Measurements from ENCODE around the gene SFXN3. TPM values are rescaled to one million over a fixed set of nuclear protein-coding genes. Genes with fewer than 3 reads are reported as not detected.

The SFXN3 gene, protein sequence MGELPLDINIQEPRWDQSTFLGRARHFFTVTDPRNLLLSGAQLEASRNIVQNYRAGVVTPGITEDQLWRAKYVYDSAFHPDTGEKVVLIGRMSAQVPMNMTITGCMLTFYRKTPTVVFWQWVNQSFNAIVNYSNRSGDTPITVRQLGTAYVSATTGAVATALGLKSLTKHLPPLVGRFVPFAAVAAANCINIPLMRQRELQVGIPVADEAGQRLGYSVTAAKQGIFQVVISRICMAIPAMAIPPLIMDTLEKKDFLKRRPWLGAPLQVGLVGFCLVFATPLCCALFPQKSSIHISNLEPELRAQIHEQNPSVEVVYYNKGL
- 14.8 to 17.4 TPM (median 17.1 TPM) in 3 replicates for total RNA-seq

DNA sequence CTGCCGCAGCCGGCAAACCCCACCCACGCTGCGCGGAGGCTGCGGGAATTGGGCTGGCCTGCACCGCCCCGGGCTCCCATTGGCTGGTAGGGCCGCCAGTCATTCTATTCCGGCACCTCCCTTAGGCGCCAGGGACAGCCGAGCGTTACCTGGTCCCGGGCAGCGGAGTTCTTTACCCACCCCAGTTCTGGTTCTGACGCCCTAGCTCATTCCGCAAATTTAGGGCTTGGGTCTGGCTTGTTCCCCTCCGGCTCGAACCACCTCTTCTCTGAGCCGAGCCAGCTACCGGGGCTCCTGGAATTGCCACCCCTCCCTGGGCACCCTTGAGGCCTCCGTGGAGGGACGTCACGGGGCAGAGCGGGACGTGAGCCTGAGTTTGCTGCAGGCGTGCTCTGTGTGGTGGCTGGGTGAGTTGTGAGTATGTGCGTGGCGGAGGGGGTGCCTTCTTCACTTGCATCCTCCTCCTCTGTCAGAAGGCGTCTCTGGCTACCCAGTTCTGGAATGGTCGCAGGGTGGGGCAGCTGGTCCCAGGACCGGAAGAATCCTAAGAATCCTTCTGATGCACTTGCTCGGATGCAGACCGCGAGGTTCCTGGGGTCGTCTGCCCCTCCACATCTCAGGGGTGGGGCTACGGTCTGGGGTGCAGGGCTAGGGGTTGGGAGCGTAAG lies at the start of gene SFXN3, which contains the start of gene PDZD7:
TSS of gene SFXN3 (plus strand) at position 107 of the 668 bp plus-strand sequence. CDS start 3,461 bp downstream, outside the sequence.
TSS of gene PDZD7 (minus strand) at position 2 of the 668 bp plus-strand sequence. CDS start 910 bp downstream, outside the sequence.
- Mint-ChIP-seq H3K9me3 (no peaks in the 10 kb centered on the region), H3K4me1 (peaks cover 34% of the 10 kb centered on the region), H3K4me3 (peak within 1 kb of the TSS; percentile 65), H3K27ac (peak within 1 kb of the TSS; percentile 80), H3K27me3 (ENCODE audit: low read depth) (peaks cover 12% of the 10 kb centered on the region), H3K36me3 (no peaks in the 10 kb centered on the region)
- peak; percentile 94 to 97 for DNase-seq (ENCODE audit: low spot score in 2 of 2, unreplicated experiment in 2 of 2)
- TF ChIP-seq, protein P1, sequence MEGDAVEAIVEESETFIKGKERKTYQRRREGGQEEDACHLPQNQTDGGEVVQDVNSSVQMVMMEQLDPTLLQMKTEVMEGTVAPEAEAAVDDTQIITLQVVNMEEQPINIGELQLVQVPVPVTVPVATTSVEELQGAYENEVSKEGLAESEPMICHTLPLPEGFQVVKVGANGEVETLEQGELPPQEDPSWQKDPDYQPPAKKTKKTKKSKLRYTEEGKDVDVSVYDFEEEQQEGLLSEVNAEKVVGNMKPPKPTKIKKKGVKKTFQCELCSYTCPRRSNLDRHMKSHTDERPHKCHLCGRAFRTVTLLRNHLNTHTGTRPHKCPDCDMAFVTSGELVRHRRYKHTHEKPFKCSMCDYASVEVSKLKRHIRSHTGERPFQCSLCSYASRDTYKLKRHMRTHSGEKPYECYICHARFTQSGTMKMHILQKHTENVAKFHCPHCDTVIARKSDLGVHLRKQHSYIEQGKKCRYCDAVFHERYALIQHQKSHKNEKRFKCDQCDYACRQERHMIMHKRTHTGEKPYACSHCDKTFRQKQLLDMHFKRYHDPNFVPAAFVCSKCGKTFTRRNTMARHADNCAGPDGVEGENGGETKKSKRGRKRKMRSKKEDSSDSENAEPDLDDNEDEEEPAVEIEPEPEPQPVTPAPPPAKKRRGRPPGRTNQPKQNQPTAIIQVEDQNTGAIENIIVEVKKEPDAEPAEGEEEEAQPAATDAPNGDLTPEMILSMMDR (IDR thresholded peaks at IDR 0.05; ENCODE audit: unreplicated experiment): no peak

DNA sequence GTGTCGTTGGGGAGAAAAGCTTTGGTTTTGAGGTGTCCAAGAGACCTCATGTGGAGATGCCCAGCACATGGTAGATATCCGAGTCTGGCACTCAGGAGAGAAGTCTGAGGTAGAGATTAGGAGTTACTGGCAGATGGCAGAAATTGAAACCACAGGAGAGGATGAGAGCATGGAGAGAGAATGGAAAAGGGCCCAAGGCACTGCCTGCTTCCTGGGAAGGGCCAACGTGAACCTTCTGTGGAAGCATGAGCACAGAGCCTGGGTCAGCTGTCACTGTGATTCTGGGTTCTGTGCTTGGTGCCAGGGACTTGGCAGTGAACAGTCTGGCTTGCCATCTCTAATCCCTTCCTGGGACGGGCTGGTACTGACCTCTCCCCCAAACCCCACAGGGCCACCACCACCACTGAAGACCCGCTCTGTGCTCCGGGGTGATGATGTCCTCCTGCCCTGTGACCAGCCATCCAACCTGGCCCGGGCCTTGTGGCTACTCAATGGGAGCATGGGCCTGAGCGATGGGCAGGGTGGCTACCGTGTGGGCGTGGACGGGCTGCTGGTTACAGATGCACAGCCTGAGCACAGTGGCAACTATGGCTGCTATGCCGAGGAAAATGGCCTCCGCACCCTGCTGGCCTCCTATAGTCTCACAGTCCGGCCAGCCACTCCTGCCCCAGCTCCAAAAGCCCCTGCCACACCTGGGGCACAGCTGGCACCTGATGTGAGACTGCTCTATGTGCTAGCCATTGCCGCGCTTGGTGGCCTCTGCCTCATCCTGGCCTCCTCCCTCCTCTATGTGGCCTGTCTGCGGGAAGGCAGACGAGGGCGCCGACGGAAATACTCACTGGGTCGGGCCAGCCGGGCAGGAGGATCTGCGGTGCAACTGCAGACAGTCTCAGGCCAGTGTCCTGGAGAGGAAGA lies 47.9 kb upstream of the SFXN3 start:
- Mint-ChIP-seq H3K27ac (no peak overlapping the region), H3K36me3 (peaks cover 17% of the 10 kb centered on the region), H3K4me3 (no peak overlapping the region), H3K27me3 (ENCODE audit: low read depth) (no peaks in the 10 kb centered on the region), H3K9me3 (no peaks in the 10 kb centered on the region), H3K4me1 (peaks cover 22% of the 10 kb centered on the region)
- TF ChIP-seq, protein P1 (IDR thresholded peaks at IDR 0.05; ENCODE audit: unreplicated experiment): no peak
- DNase-seq (ENCODE audit: low spot score in 2 of 2, unreplicated experiment in 2 of 2): no peak

DNA sequence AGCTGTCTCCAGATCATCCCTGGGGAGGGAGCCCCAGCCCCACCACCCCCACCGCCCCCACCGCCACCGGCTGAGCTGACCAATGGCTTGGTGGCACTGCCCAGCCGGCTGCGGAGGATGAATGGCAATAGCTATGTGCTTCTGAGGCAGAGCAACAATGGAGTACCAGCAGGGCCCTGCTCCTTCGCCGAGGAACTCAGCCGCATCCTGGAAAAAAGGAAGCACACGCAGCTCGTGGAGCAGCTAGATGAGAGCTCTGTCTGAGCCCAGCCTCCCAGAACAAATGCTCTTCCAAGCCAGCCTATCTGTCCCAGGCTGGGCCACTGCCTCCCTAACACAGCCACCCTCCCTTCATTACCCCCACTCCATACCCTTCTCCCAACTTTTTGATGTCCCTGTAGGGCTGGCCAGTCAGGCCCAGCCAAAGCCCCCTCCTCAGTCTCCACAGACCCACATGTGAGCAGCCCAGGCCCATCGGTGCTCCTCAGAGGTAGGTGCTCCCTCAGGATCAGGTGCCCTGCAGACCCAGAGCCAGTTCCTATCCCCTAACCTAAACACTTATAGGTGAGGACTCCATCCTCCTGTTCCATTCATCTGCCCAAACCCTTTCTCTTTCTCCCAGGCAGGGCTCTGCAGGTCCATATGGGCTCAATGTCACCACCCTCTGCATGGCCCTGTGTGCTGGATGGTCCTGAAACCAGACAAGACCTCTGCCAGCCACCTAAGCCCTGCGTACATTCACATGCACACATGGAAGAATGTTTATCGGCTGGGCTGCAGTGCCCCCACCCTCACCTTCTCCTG lies 47.0 kb upstream of the SFXN3 start:
- Mint-ChIP-seq H3K4me1 (peaks cover 24% of the 10 kb centered on the region), H3K4me3 (no peak overlapping the region), H3K36me3 (peaks cover 16% of the 10 kb centered on the region), H3K9me3 (no peaks in the 10 kb centered on the region), H3K27me3 (ENCODE audit: low read depth) (no peaks in the 10 kb centered on the region), H3K27ac (no peak overlapping the region)
- no peak for DNase-seq (ENCODE audit: low spot score in 2 of 2, unreplicated experiment in 2 of 2)
- TF ChIP-seq, protein P1 (IDR thresholded peaks at IDR 0.05; ENCODE audit: unreplicated experiment): no peak

DNA sequence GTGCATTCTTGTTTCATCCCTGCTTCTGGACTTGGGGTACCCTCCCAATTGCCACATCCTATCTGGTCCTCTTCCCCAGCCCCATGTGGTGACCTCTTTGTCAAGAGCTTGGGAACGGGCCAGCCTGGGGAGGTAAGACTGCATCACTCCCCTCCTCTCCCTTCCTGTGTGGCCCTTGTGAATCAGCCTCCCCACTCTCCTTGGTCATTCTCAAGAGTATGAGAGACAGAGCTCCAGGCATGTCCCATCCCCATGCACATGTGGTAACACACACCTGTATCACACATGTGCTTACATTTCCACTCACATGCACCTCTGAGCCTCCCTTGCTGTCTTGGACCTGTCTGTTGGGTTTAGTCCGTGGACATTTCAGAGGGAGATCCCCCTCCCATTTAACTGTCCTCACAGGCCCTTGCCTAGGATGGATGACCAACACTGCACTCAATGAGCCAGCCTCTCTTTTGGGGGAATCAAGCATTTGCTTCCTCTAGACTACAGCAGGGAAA lies 46.3 kb upstream of the SFXN3 start:
- Mint-ChIP-seq H3K4me3 (no peak overlapping the region), H3K27me3 (ENCODE audit: low read depth) (no peaks in the 10 kb centered on the region)
- DNase-seq (ENCODE audit: low spot score in 2 of 2, unreplicated experiment in 2 of 2): no peak

More for the DNA sequence above, 46.3 kb upstream of the SFXN3 start:
- no peaks in the 10 kb centered on the region for H3K9me3 Mint-ChIP-seq
- H3K4me1 Mint-ChIP-seq: peaks cover 24% of the 10 kb centered on the region
- TF ChIP-seq, protein P1 (IDR thresholded peaks at IDR 0.05; ENCODE audit: unreplicated experiment): no peak
- peaks cover 17% of the 10 kb centered on the region for H3K36me3 Mint-ChIP-seq
- no peak overlapping the region for H3K27ac Mint-ChIP-seq
